A549 (cell line): ENCODE measurements around the gene TBCCD1. TPM values are rescaled to one million over a fixed set of nuclear protein-coding genes. Genes with fewer than 3 reads are reported as not detected.

Experiments used
- ATAC-seq, 2 experiments: fragments of 200-7000 bp in 1 of 2; fragments of >200 bp in 1 of 2; cut with Nextera tagmentation in 1 of 2; cut with Tn5 transposase in 1 of 2; 3 replicates each; pipeline versions ENCODE4 v1.8.0 to v1.9.1; 2018 to 2020; ENCODE audit warnings: mild to moderate bottlenecking in 1 of 2, moderate library complexity in 1 of 2
- CTCF ChIA-PET: fragments of 300-600 bp; sonication (Branson Sonifier 250); formaldehyde crosslinking; extraction: SDS; loops from one replicate; lab custom pipeline; 2021; ENCODE audit warnings: antibody characterized with exemption, inconsistent platforms; lab: Yijun Ruan, JAX
- POLR2A ChIA-PET: fragments of 350-600 bp; formaldehyde crosslinking; extraction: SDS; loops from one replicate; lab custom pipeline; 2021; ENCODE audit warnings: antibody characterized with exemption, inconsistent platforms; lab: Yijun Ruan, JAX
- DNase-seq, 2 experiments: peaks; one replicate each; pipeline versions ENCODE4 v3.0.0 to v3.0.0-alpha.2; 2011 to 2016; ENCODE audit warnings: low read depth in 1 of 2, low spot score in 1 of 2
- FAIRE-seq: peaks from 2 replicates; lab custom pipeline; 2011; peaks lifted over from hg19 to GRCh38; lab: Jason Lieb, UNC
- H3K27ac ChIP-seq, 2 experiments: fragments of >200 bp; sonication (Bioruptor Twin); formaldehyde crosslinking; 3 replicates each; pipeline ENCODE4 v1.5.1; 2016 to 2017
- H3K4me1 ChIP-seq: fragments of >200 bp; sonication (Bioruptor Twin); formaldehyde crosslinking; 3 replicates; pipeline ENCODE4 v1.6.1; 2016
- H3K4me2 ChIP-seq: fragments of >200 bp; sonication (Bioruptor Twin); formaldehyde crosslinking; 3 replicates; pipeline ENCODE4 v1.6.1; 2016
- H3K4me3 ChIP-seq: fragments of >200 bp; sonication (Bioruptor Twin); formaldehyde crosslinking; 3 replicates; pipeline ENCODE4 v1.5.1; 2016
- H3K9me3 ChIP-seq: fragments of >200 bp; sonication (Bioruptor Twin); formaldehyde crosslinking; 3 replicates; pipeline ENCODE4 v1.6.1; 2016
- CHD2 ChIP-seq: fragments of 150-350 bp; IDR thresholded peaks from 2 replicates; pipeline ENCODE4 v1.6.1; 2014; ENCODE audit warnings: low read length; ENCODE audit not compliant: partially characterized antibody
- HES2 ChIP-seq: fragments of >200 bp; sonication (Bioruptor Twin); formaldehyde crosslinking; IDR thresholded peaks from 2 replicates; pipeline ENCODE4 v1.6.1; 2016
- HOXB13 ChIP-seq: fragments of 250-450 bp; sonication (Bioruptor Pico); IDR thresholded peaks from 2 replicates; pipeline ENCODE4 v1.5.0; 2020; ENCODE audit warnings: low read depth, mild to moderate bottlenecking, moderate library complexity
- KDM5A ChIP-seq: fragments of 200-600 bp; sonication (generic); IDR thresholded peaks from 2 replicates; pipeline ENCODE4 v1.6.1; 2016; ENCODE audit warnings: antibody characterized with exemption, mild to moderate bottlenecking
- MYC ChIP-seq: IDR thresholded peaks from 2 replicates; pipeline ENCODE4 v1.6.1; 2012; ENCODE audit warnings: mild to moderate bottlenecking, inconsistent platforms, low read length, improper control_type of control experiment, borderline replicate concordance
- NR3C1 ChIP-seq: fragments of >200 bp; sonication (Bioruptor Twin); formaldehyde crosslinking; IDR thresholded peaks from 3 replicates; pipeline ENCODE4 v1.6.1; 2017
- PBX3 ChIP-seq: IDR thresholded peaks from 2 replicates; pipeline ENCODE4 v1.6.1; 2012
- RFX5 ChIP-seq: fragments of 450-650 bp; IDR thresholded peaks from 2 replicates; pipeline ENCODE4 v1.7.1; 2014; ENCODE audit warnings: antibody characterized with exemption, mild to moderate bottlenecking, moderate library complexity
- SREBF2 ChIP-seq: fragments of 450-650 bp; IDR thresholded peaks from 2 replicates; pipeline ENCODE4 v1.6.1; 2014; ENCODE audit warnings: mild to moderate bottlenecking, moderate library complexity
- polyA plus RNA-seq, 4 experiments: library from polyadenylated mRNA; depleted of rRNA in 3 of 4; stranded (reverse); fragments of >200 nt; fragmentation: RNase III in 1 of 4; extraction: RNeasy Plus Mini Kit Qiagen cat#74134 plus additional on column Dnase treatment in 1 of 4; gene quantifications; 2 replicates in 3 of 4; 3 replicates in 1 of 4; pipeline ENCODE4 v1.2.3, GENCODE V29; 2011 to 2017

Gene TBCCD1
- polyA plus RNA-seq, 2 of the 4 experiments (the other 2 are of a cell fraction) = 5.8 to 11.4 TPM

GRCh38 chr3:186496635-186497034 is 70.5 kb downstream of the TBCCD1 start:
- POLR2A ChIA-PET = no interaction called here

More at GRCh38 chr3:186496635-186497034, 70.5 kb downstream of the TBCCD1 start:
- Histone ChIP-seq H3K4me1 (no peaks in the 10 kb centered on the region), H3K4me3 (no peak overlapping the region)
- TF ChIP-seq SREBF2 = no peak
- no peak for TF ChIP-seq PBX3
- TF ChIP-seq KDM5A = no peak
- no peak for TF ChIP-seq MYC
- TF ChIP-seq NR3C1 = no peak
- TF ChIP-seq CHD2 = no peak
- TF ChIP-seq RFX5 = no peak
- no peak for TF ChIP-seq HES2
- TF ChIP-seq HOXB13 (CRISPR knock-in tag) = no peak
- TF ChIP-seq, all 56 proteins: peak for 0
- no peaks in the 10 kb centered on the region for H3K9me3 ChIP-seq
- no peak overlapping the region for H3K4me2 ChIP-seq
- FAIRE-seq (no peak), DNase-seq (no peak), ATAC-seq (no peak)
- CTCF ChIA-PET = interaction anchor here (1.1 kb wide), 1 partner anchor 12 kb away, joined by 3 read pairs; no protein-coding TSS in a partner anchor
- H3K27ac ChIP-seq = no peak overlapping the region

Other genes with a start within 250 kb of the TBCCD1 start
- gene DGKG, start 205.1 kb downstream of the TBCCD1 start, polyA plus RNA-seq (2011; rRNA removed) = 11.5 and 13.2 TPM in 2 replicates
- gene DGKG, start 205.1 kb downstream of the TBCCD1 start, polyA plus RNA-seq (2017; fragmentation: RNase III; extraction: RNeasy Plus Mini Kit Qiagen cat#74134 plus additional on column Dnase treatment) = 13.3 to 17.1 TPM (median 15.3 TPM) in 3 replicates
- gene CRYGS, start 23.0 kb downstream of the TBCCD1 start, polyA plus RNA-seq (2011; rRNA removed) = 2.5 and 2.6 TPM in 2 replicates
- 0.65 to 0.84 TPM (median 0.78 TPM) in 3 replicates for gene CRYGS, start 23.0 kb downstream of the TBCCD1 start, polyA plus RNA-seq (2017; fragmentation: RNase III; extraction: RNeasy Plus Mini Kit Qiagen cat#74134 plus additional on column Dnase treatment)
- gene DNAJB11, start 3.4 kb upstream of the TBCCD1 start, polyA plus RNA-seq (2011; rRNA removed) = 36.0 and 61.9 TPM in 2 replicates
- 51.7 to 55.2 TPM (median 54.9 TPM) in 3 replicates for gene DNAJB11, start 3.4 kb upstream of the TBCCD1 start, polyA plus RNA-seq (2017; fragmentation: RNase III; extraction: RNeasy Plus Mini Kit Qiagen cat#74134 plus additional on column Dnase treatment)
- 0.42 and 0.49 TPM in 2 replicates for gene AHSG, start 45.7 kb upstream of the TBCCD1 start, polyA plus RNA-seq (2011; rRNA removed)
- 0.05 to 0.08 TPM in 2 of 3 replicates, not detected in the other for gene AHSG, start 45.7 kb upstream of the TBCCD1 start, polyA plus RNA-seq (2017; fragmentation: RNase III; extraction: RNeasy Plus Mini Kit Qiagen cat#74134 plus additional on column Dnase treatment)
- 0.10 and 0.20 TPM in 2 replicates for gene FETUB, start 73.1 kb upstream of the TBCCD1 start, polyA plus RNA-seq (2011; rRNA removed)
- 0.06 to 0.14 TPM in 2 of 3 replicates, not detected in the other for gene FETUB, start 73.1 kb upstream of the TBCCD1 start, polyA plus RNA-seq (2017; fragmentation: RNase III; extraction: RNeasy Plus Mini Kit Qiagen cat#74134 plus additional on column Dnase treatment)
- 0.08 TPM in 1 of 2 replicates, not detected in the other for gene HRG, start 98.7 kb upstream of the TBCCD1 start, polyA plus RNA-seq (2011; rRNA removed)
- gene HRG, start 98.7 kb upstream of the TBCCD1 start, polyA plus RNA-seq (2017; fragmentation: RNase III; extraction: RNeasy Plus Mini Kit Qiagen cat#74134 plus additional on column Dnase treatment) = not detected in 3 replicates
- 0.05 and 0.11 TPM in 2 replicates for gene KNG1, start 150.0 kb upstream of the TBCCD1 start, polyA plus RNA-seq (2011; rRNA removed)
- 0.04 TPM in 1 of 3 replicates, not detected in the others for gene KNG1, start 150.0 kb upstream of the TBCCD1 start, polyA plus RNA-seq (2017; fragmentation: RNase III; extraction: RNeasy Plus Mini Kit Qiagen cat#74134 plus additional on column Dnase treatment)
- gene EIF4A2, start 216.2 kb upstream of the TBCCD1 start, polyA plus RNA-seq (2011; rRNA removed) = 337 and 493 TPM in 2 replicates
- gene EIF4A2, start 216.2 kb upstream of the TBCCD1 start, polyA plus RNA-seq (2017; fragmentation: RNase III; extraction: RNeasy Plus Mini Kit Qiagen cat#74134 plus additional on column Dnase treatment) = 172 to 194 TPM (median 184 TPM) in 3 replicates
- gene RFC4, start 239.1 kb upstream of the TBCCD1 start, polyA plus RNA-seq (2011; rRNA removed) = 32.8 and 40.6 TPM in 2 replicates
- gene RFC4, start 239.1 kb upstream of the TBCCD1 start, polyA plus RNA-seq (2017; fragmentation: RNase III; extraction: RNeasy Plus Mini Kit Qiagen cat#74134 plus additional on column Dnase treatment) = 68.8 to 76.7 TPM (median 69.8 TPM) in 3 replicates